Fibroblast of the conjunctiva (primary cell): Measurements from ENCODE around the gene DMAC2L.
"Not testable (repeated sequence)": the region's sequence is repeated elsewhere in the genome, so short reads cannot be mapped to it uniquely, and the experiment has no call there.

Experiments used
- DNase-seq: peaks from one replicate; pipeline ENCODE4 v3.0.0-alpha.2; 2010; ENCODE audit warnings: low read depth

The DMAC2L gene

DNA sequence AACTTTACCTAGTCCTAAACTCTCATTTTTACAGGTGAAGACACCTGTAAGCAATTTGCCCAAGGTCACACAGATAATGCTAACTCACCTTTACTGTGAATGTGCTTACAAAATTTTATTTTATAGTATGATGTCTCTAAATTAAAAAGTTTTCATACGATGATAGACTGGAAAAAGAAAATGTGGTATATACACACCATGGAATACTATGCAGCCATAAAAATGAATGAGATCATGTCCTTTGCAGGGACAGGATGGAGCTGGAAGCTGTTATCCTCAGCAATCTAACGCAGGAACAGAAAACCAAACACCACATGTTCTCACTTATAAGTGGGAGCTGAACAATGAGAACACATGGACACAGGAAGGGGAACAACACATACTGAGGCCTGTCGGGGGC, 44.2 kb downstream of the DMAC2L start:
- not testable (repeated sequence) for DNase-seq

DNA sequence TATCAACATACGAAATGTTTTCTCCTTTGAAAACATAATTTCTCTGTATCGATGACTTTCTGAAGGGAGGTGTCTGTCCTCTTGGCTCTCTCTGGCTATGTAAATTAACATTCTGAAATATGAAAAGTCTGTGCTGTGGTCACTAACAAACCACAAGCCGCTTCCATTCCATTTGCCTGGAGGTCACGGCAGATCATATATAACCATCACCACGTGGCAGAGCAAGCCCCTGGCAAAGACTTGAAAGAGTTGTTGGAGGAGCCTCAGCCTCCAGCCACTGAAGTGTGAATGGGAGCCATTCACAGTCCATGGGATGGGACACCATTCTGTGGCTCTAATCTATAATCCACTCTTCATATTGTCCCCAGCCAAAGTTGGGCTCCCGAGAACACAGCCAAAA, 45.0 kb downstream of the DMAC2L start:
- no peak for DNase-seq

DNA sequence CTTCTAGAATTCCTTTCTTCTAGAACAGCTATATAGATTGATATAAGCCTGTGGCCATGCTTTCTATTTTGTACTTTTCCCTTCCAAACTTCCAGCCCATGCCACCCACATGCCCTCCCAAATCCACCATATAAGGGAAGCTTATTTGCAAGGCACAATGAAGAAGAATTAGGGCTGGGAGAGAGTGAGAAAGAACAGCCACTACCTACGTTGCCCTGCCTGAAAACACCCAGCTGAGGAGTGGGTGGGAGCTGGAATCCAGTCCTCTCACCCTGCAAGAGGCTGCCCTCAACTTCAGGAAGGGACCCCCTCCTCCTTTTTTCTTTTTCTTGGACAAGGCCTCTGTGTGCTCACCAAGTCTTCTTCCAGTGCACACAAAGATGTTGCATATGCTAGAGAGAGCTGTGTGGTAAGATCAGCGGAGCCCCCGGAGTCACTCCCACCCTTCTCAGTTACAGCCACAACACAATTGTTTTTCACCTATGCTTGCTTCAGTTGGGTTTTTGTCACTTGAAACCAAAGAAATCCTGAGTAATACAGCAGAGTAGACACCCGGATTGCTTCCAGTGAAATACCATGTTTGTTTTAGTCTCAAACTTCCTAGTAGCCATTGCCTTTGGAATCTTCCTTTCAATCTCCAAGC, 45.8 kb downstream of the DMAC2L start:
- DNase-seq: no peak

DNA sequence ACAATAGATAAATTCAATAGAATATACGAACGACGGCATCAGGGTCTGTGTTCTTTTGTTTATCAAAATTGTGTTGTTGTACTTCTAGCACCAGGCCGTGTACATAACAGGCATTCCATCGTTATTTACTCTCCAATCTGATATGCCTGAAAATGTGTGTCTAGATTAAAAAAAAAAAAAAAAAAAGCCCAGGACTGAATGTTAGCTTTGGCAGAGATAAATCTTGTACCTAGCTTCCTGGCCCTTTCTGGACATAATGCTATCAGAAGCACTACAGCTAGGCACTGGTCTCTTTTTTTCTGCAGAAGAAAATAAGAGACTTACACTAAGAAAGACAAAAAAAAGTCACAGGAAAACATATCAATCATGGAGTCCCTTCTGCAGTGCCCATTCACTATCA, 47.5 kb downstream of the DMAC2L start:
- no peak for DNase-seq

DNA sequence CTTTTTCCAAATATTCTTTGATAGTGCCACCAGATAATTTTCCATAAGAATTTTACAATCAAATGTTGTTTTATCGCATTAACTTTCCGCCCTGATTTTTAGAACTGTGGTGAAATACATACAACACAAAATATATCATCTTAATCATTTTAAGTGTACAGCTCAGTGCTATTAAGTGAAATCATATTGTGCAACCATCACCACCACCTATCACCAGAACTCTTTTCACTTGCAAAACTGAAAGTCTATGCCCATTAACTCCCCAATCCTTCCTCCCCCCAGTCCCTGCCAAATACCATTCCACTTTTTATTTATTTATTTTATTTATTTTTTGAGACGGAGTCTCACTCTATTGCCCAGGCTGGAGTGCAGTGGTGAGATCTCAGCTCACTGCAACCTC, 48.0 kb downstream of the DMAC2L start:
- no peak for DNase-seq

DNA sequence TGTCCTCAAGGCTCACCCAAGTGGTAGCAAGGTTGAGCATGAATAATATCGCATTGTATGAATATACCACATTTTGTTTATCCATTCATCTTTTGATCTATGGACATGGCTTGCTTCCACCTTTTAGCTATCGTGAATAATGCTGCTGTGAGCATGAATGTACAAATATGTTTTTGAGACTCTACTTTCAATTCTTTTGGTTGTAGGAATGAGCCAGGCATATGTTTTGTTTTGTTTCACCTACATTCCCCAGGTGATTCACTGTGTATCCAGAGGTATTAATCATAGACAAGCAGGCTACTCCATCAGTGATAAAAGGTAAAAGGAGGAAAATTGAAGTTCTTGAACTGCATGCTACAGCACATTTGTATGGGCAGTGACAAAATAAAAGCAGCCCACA, 48.7 kb downstream of the DMAC2L start:
- DNase-seq: no peak

DNA sequence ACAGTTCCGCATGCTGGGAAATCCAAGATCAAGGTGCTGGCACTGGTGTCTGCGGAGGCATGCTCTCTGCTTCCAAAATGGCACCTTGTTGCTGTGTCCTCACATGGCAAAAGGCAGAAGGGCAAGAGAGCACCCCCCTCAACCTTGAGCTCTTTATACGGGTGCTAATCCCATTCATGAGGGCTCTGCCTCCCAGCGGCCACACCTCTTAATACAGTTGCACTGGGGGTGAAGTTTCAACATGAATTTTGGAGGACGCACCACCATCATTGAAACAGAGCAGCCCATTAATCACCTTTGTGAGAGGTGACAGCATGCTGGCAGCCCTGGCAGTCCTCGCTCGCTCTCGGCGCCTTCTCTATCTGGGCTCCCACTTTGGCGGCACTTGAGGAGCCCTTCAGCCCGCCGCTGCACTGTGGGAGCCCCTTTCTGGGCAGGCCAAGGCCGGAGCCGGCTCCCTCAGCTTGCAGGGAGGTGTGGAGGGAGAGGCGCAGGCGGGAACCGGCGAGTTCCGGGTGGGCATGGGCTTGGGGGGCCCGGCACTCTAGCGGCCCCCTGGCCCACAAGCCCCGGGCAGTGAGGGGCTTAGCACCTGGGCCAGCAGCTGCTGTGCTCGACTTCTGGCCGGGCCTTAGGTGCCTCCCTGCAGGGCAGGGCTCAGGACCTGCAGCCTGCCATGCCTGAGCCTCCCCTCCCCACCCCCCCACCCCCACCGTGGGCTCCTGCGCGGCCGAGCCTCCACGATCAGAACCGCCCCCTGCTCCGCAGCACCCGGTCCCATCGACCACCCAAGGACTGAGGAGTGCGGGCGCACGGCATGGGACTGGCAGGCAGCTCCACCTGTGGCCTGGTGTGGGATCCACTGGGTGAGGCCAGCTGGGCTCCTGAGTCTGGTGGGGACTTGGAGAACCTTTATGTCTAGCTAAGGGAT, 49.6 kb downstream of the DMAC2L start:
- not testable (repeated sequence) for DNase-seq

DNA sequence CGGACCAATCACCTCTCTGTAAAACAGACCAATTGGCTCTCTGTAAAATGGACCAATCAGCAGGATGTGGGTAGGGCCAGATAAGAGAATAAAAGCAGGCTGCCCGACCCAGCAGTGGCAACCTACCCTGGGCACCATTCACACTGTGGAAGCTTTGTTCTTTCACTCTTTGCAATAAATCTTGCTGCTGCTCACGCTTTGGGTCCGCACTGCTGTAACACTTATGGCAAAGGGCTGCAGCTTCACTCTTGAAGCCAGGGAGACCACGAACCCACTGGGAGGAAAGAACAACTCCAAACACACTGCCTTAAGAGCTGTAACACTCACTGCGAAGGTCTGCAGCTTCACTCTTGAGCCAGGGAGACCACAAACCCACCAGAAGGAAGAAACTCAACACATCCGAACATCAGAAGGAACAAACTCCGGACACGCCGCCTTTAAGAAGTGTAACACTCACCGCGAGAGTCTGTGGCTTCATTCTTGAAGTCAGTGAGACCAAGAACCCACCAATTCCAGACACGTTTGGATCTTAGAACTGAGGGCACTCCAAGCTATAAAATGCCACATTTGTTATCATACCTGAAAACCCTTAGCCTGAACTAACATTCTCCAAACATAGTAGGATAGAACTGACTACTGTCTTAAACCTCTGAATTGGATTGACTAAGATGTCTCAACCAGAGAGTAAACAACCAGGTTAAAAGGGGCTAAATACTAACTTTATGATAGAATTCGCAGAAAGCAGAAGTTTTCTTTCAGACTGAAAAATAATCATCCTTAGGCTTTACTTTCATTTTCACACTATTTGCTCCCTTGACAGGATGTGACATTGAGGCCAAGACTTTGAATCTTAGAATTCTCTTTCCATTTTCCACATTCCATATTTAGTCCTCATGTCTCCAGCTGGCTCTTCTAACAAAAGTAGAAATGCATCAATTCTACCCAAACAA, 50.9 kb downstream of the DMAC2L start:
- DNase-seq: no peak

DNA sequence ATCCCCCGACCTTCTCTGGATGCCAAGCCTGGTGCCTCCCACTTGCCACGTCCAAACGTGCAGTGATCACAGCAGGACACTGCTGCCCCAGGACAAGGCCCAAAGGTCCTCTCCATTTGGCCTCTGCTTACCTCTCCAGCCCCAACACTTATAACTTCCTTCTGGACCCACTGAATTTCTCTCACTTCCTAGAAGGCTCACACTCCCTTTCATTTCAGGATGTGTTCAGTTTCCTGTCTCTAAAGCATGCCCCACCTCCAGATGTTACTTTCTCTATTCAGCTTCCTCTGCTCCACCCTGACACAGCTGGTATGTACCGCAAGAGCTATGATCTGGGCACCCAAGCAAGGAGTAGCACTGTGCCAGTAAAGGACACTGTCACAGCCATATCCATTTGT, 51.6 kb downstream of the DMAC2L start:
- DNase-seq: no peak

DNA sequence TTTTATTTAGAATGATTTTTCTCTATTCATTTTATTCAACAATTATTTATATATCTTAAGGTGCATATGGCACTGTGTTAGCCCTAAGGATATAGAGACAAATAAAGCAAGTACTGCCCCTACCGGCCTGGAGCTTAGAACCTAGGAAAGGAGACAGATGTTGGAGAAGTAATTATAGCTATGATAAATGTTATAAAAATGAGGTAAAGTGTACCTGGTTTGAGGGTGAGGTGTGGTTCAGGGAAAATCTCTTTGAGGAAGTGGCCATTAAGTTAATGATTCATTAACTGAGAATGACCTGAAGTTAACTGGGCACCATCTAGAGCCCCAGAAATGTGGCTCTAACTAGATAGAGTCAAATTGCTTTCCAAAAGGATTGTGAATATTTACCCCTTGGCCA, 52.7 kb downstream of the DMAC2L start:
- no peak for DNase-seq

DNA sequence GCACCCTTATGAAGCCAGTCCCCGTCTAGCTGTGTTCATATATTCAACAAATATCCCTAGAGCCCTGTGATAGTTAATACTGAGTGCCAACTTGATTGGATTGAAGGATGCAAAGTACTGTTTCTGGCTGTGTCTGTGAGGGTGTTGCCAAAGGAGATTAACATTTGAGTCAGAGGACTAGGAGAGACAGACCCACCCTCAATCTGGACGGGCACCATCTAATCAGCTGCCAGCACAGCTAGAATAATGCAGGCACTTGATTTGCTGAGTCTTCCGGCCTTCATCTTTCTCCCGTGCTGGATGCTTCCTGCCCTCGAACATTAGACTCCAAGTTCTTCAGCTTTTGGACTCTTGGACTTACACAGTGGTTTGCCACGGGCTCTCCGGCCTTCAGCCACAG, 53.4 kb downstream of the DMAC2L start:
- DNase-seq: not testable (repeated sequence)

DNA sequence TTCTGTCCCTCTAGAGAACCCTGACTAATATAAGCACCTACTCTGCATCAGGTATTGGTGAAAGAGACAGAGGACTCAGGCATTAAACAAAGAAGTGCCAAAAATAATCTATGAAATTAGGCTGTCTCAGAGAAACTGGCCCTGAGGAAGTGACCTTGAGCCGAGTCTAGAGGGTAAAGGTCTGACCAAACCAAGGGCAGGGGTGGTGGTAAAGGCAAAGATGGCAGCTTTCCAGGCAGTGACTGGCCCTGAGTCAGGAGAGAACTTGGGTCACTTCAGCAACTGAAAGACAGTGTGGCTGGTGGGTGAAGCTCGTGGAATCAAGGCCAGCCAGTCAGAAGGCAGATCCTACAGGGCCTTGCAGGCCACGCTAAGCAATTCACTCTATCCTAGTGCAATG, 54.0 kb downstream of the DMAC2L start:
- DNase-seq: no peak

DNA sequence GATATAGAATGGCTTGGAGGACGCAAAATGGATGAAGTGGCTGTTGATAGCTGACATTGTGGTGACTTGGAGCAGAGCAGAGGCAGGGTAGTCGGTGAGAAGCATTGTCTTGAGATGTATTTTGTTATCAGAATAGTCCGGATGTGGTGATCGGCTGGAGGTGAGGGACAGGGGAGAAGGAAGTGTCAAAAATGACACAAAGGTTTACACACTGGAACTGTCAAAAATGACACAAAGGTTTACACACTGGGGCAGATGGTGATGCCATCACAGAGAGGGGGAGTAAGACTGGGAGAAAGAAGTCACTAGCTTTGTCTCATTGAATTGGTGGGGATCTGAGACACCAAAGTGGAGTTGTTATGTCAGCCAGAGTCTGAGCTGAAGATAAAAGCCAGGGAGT, 54.5 kb downstream of the DMAC2L start:
- no peak for DNase-seq

DNA sequence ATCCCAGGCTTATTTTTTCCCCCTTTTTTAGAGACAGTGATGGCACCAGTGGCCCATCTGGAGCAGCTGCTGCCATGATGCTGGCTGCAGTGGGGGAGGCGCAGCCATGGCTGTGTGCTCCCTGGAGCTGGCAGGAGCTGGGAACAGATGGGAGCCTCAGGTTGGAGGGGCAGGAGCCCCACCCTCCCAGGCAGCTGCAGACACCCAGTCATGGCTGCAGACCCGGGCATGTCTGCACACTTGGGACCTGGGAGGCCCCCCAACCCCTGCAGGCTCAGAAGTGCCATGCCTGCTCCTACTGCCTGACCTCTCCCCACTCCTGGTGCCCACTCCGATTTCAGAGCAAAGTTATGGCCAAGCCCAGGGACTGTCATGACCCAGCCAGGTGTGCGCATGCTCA, 59.4 kb downstream of the DMAC2L start:
- no peak for DNase-seq

DNA sequence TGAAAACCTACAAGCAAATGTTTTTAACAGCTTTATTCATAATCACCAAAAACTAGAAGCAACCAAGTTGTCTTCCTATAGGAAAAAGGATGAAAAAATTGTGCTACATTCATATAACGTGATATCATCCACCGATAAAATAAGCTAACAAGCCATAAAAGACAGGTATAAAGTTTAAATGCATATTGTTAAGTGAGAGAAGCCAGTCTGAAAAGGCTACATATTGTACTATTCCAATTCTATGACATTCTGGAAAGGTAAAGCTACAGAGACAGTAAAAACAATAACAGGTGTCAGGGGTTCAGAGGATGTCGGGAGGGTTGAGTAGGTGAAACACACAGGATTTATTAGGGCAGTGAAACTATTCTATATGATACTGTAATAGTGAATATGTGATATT, 61.8 kb downstream of the DMAC2L start:
- DNase-seq: no peak

DNA sequence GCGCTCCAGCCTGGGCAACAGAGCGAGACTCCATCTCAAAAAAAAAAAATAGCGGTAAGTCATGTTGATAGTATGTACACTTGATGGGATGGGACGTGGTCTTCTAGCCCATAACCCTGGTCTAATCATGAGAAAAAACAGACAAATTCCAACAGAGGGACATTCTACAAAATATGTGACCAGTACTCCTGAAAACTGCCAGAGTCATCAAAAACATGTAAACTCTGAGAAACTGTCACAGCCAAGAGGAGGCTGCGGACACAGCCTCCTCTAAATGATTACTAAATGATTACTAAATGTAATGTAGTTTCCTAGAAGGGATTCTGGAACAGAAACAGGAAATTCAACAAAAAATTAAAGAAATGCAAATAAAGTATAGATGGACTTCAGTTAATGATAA, 63.6 kb downstream of the DMAC2L start:
- no peak for DNase-seq
